DOHH2 (cell line): ENCODE results near the gene LRRC46.
A peak's percentile ranks its signal among the peaks of the same experiment; 100 is the strongest.

Experiments
- H3F3A ChIP-seq: fragments of 200-600 bp; sonication (generic), shearing (Covaris generic); 2 replicates; pipeline ENCODE4 v1.6.0; 2016; ENCODE audit warnings: antibody characterized with exemption, mild to moderate bottlenecking; ENCODE audit not compliant: control insufficient read depth, insufficient read depth
- H3K27ac ChIP-seq: fragments of 200-600 bp; sonication (generic); 2 replicates; pipeline ENCODE4 v1.5.1; 2014; ENCODE audit warnings: low read depth, mild to moderate bottlenecking, low read length, moderate library complexity
- H3K27me3 ChIP-seq: fragments of 200-600 bp; sonication (generic); 2 replicates; pipeline ENCODE4 v1.6.1; 2014; ENCODE audit warnings: mild to moderate bottlenecking, low read length, mixed read lengths; ENCODE audit not compliant: control insufficient read depth
- H3K36me3 ChIP-seq: fragments of 200-600 bp; sonication (generic); 2 replicates; pipeline ENCODE4 v1.6.1; 2014; ENCODE audit warnings: mild to moderate bottlenecking, low read length, moderate library complexity, mixed read lengths; ENCODE audit not compliant: control insufficient read depth
- H3K4me1 ChIP-seq: fragments of 200-600 bp; sonication (generic); 2 replicates; pipeline ENCODE4 v1.6.1; 2014; ENCODE audit warnings: mild to moderate bottlenecking, low read length, mixed read lengths; ENCODE audit not compliant: control insufficient read depth
- H3K4me2 ChIP-seq: fragments of 200-600 bp; sonication (generic); 2 replicates; pipeline ENCODE4 v1.6.0; 2014; ENCODE audit warnings: mild to moderate bottlenecking, low read length, moderate library complexity
- H3K4me3 ChIP-seq: fragments of 200-600 bp; sonication (generic); 2 replicates; pipeline ENCODE4 v1.5.1; 2014; ENCODE audit warnings: mild to moderate bottlenecking, low read length, mixed read lengths
- H3K79me2 ChIP-seq: fragments of 200-600 bp; sonication (generic); 2 replicates; pipeline ENCODE4 v1.6.1; 2014; ENCODE audit warnings: mild to moderate bottlenecking, low read length, mixed read lengths; ENCODE audit not compliant: control insufficient read depth
- H3K9me2 ChIP-seq: fragments of 200-600 bp; sonication (generic); replicated peaks from 2 replicates; pipeline ENCODE4 v1.6.1; 2014; ENCODE audit warnings: mild to moderate bottlenecking, low read length, mixed read lengths; ENCODE audit not compliant: control insufficient read depth
- H3K9me3 ChIP-seq: fragments of 200-600 bp; sonication (generic); 2 replicates; pipeline ENCODE4 v1.6.1; 2014; ENCODE audit warnings: antibody characterized with exemption, low read length, mixed read lengths; ENCODE audit not compliant: control insufficient read depth, insufficient read depth
- H4K20me1 ChIP-seq: fragments of 200-600 bp; sonication (generic); 2 replicates; pipeline ENCODE4 v1.6.0; 2014; ENCODE audit warnings: low read depth, mild to moderate bottlenecking, antibody characterized with exemption, low read length, moderate library complexity; ENCODE audit not compliant: control insufficient read depth, insufficient read depth
- CTCF ChIP-seq: fragments of 200-600 bp; sonication (generic); IDR thresholded peaks from one replicate; pipeline ENCODE4 v1.5.1; 2014; ENCODE audit warnings: antibody characterized with exemption, mild to moderate bottlenecking, low read depth, low read length; ENCODE audit not compliant: poor library complexity, severe bottlenecking
- EZH2phosphoT487 ChIP-seq: fragments of 200-600 bp; sonication (generic); IDR thresholded peaks from 2 replicates; pipeline ENCODE4 v1.6.1; 2017; ENCODE audit warnings: borderline replicate concordance, mild to moderate bottlenecking, antibody characterized with exemption, low read length, moderate library complexity, mixed read lengths

Gene LRRC46

GRCh38 chr17:47823519-47823918 is 8.0 kb upstream of the LRRC46 start:
- Histone ChIP-seq H3K4me1 (peaks cover 15% of the 10 kb centered on the region), H3K4me2 (no peak overlapping the region), H3F3A (no peaks in the 10 kb centered on the region), H4K20me1 (no peaks in the 10 kb centered on the region), H3K9me3 (no peaks in the 10 kb centered on the region), H3K27ac (no peak overlapping the region), H3K27me3 (no peaks in the 10 kb centered on the region), H3K79me2 (peaks cover 13% of the 10 kb centered on the region), H3K36me3 (peaks cover 37% of the 10 kb centered on the region), H3K9me2 (no peaks in the 10 kb centered on the region), H3K4me3 (no peak overlapping the region)
- TF ChIP-seq EZH2phosphoT487: no peak
- no peak for TF ChIP-seq CTCF

- Histone ChIP-seq H3F3A (no peaks in the 10 kb centered on the region), H3K9me2 (no peaks in the 10 kb centered on the region), H4K20me1 (no peaks in the 10 kb centered on the region), H3K4me3 (peak overlapping the region; percentile 94), H3K9me3 (no peaks in the 10 kb centered on the region), H3K27ac (no peak overlapping the region), H3K79me2 (peaks cover 30% of the 10 kb centered on the region), H3K36me3 (peaks cover 29% of the 10 kb centered on the region), H3K4me2 (peak overlapping the region; percentile 63), H3K27me3 (no peaks in the 10 kb centered on the region), H3K4me1 (peaks cover 19% of the 10 kb centered on the region)
- no peak for TF ChIP-seq EZH2phosphoT487
- no peak for TF ChIP-seq CTCF
Measured at GRCh38 chr17:47829870-47830269, 1.6 kb upstream of the LRRC46 start.

GRCh38 chr17:47830396-47831002 is 971 bp upstream of the LRRC46 start:
- TF ChIP-seq EZH2phosphoT487 (no peak), CTCF (no peak)
- Histone ChIP-seq H3K4me2 (peak overlapping the region; percentile 63), H3K27ac (peak overlapping the region; percentile 48), H4K20me1 (no peaks in the 10 kb centered on the region), H3K9me2 (no peaks in the 10 kb centered on the region), H3K9me3 (no peaks in the 10 kb centered on the region), H3K4me1 (peaks cover 19% of the 10 kb centered on the region), H3K36me3 (peaks cover 26% of the 10 kb centered on the region), H3K27me3 (no peaks in the 10 kb centered on the region), H3F3A (no peaks in the 10 kb centered on the region), H3K79me2 (peaks cover 30% of the 10 kb centered on the region), H3K4me3 (peak overlapping the region; percentile 94)
